ENCODE results near the gene KIDINS220.

Gene KIDINS220

GRCh38 chr2:8691859-8692437 lies 145.5 kb downstream of the KIDINS220 start:
- Histone ChIP-seq H2AK5ac (ENCODE audit: low read length, severe bottlenecking) (no peak overlapping the region), H2AFZ (ENCODE audit: low read depth, low read length) (no peak overlapping the region), H2BK12ac (ENCODE audit: low read length in 2 of 2) (no peak overlapping the region), H3K79me1 (replicated peaks; ENCODE audit: low read length, poor library complexity, severe bottlenecking) (no peaks in the 10 kb centered on the region), H4K91ac (ENCODE audit: low read length) (no peak overlapping the region), H2BK120ac (ENCODE audit: low read depth, low read length) (no peak overlapping the region), H3K14ac (ENCODE audit: low read length in 2 of 2) (no peak overlapping the region), H3K4me2 (ENCODE audit: low read length, poor library complexity, severe bottlenecking) (no peak overlapping the region), H2BK15ac (ENCODE audit: low read depth, poor library complexity, severe bottlenecking) (no peak overlapping the region), H3K27me3 (ENCODE audit: control insufficient read depth in 1 of 2, insufficient read depth in 1 of 2, low read length in 2 of 2) (no peaks in the 10 kb centered on the region), H3K36me3 (ENCODE audit: control insufficient read depth in 1 of 2, insufficient read depth in 2 of 2, low read depth in 1 of 2, low read length in 2 of 2) (peaks cover 0 to 4% of the 10 kb centered on the region in 2 experiments), H3K4me1 (ENCODE audit: control insufficient read depth, insufficient read depth, low read depth, low read length) (peaks cover 5% of the 10 kb centered on the region), H3K4ac (ENCODE audit: low read depth in 1 of 2, low read length in 2 of 2) (no peak overlapping the region), H3K27ac (ENCODE audit: low read length, poor library complexity, severe bottlenecking) (no peak overlapping the region), H4K8ac (ENCODE audit: low read length) (no peak overlapping the region), H3K18ac (ENCODE audit: low read depth in 1 of 2, low read length in 2 of 2) (no peak overlapping the region), H3K9ac (ENCODE audit: low read length) (no peak overlapping the region), H3K23ac (ENCODE audit: low read length in 2 of 2) (no peak overlapping the region), H2BK5ac (ENCODE audit: low read depth, low read length, poor library complexity, severe bottlenecking) (no peak overlapping the region), H3K9me3 (ENCODE audit: control insufficient read depth, low read length) (no peaks in the 10 kb centered on the region), H3K4me3 (ENCODE audit: insufficient read depth in 1 of 2, low read depth in 1 of 2, low read length in 2 of 2) (no peak overlapping the region)
- DNase-seq: no peak
- 90% methylated on average over 6 of the region's 9 CpGs for WGBS

GRCh38 chr2:8685697-8686358 lies 151.6 kb downstream of the KIDINS220 start:
- H2AK5ac ChIP-seq (ENCODE audit: low read length, severe bottlenecking): no peak overlapping the region
- H2BK5ac ChIP-seq (ENCODE audit: low read depth, low read length, poor library complexity, severe bottlenecking): no peak overlapping the region
- H3K4me1 ChIP-seq (ENCODE audit: control insufficient read depth, insufficient read depth, low read depth, low read length): peaks cover 13% of the 10 kb centered on the region
- peaks cover 0 to 13% of the 10 kb centered on the region in 2 experiments for H3K36me3 ChIP-seq (ENCODE audit: control insufficient read depth in 1 of 2, insufficient read depth in 2 of 2, low read depth in 1 of 2, low read length in 2 of 2)
- peak overlapping the region; percentile 34 for H2BK120ac ChIP-seq (ENCODE audit: low read depth, low read length)
- peak overlapping the region; percentile 39 for H4K91ac ChIP-seq (ENCODE audit: low read length)
- H4K8ac ChIP-seq (ENCODE audit: low read length): no peak overlapping the region
- peak overlapping the region in 1 of 2 experiments; percentile 77 for H2BK12ac ChIP-seq (ENCODE audit: low read length in 2 of 2)
- H3K4me2 ChIP-seq (ENCODE audit: low read length, poor library complexity, severe bottlenecking): peak overlapping the region; percentile 98
- peak overlapping the region; percentile 96 for H3K9ac ChIP-seq (ENCODE audit: low read length)
- WGBS: under 1% methylated on average over 41 of the region's 50 CpGs
- no peaks in the 10 kb centered on the region for H3K27me3 ChIP-seq (ENCODE audit: control insufficient read depth in 1 of 2, insufficient read depth in 1 of 2, low read length in 2 of 2)
- H2BK15ac ChIP-seq (ENCODE audit: low read depth, poor library complexity, severe bottlenecking): peak overlapping the region; percentile 69
- peak overlapping the region in 1 of 2 experiments; percentile 24 for H3K4ac ChIP-seq (ENCODE audit: low read depth in 1 of 2, low read length in 2 of 2)
- no peak overlapping the region for H3K27ac ChIP-seq (ENCODE audit: low read length, poor library complexity, severe bottlenecking)
- no peaks in the 10 kb centered on the region for H3K9me3 ChIP-seq (ENCODE audit: control insufficient read depth, low read length)
- H3K4me3 ChIP-seq (ENCODE audit: insufficient read depth in 1 of 2, low read depth in 1 of 2, low read length in 2 of 2): peak overlapping the region; percentile 70 to 81
- peak overlapping the region in 1 of 2 experiments; percentile 55 for H3K14ac ChIP-seq (ENCODE audit: low read length in 2 of 2)
- peak; percentile 38 for DNase-seq
- H3K18ac ChIP-seq (ENCODE audit: low read depth in 1 of 2, low read length in 2 of 2): peak overlapping the region in 1 of 2 experiments; percentile 43
- H3K79me1 ChIP-seq (replicated peaks; ENCODE audit: low read length, poor library complexity, severe bottlenecking): peaks cover 3% of the 10 kb centered on the region
- no peak overlapping the region for H2AFZ ChIP-seq (ENCODE audit: low read depth, low read length)
- H3K23ac ChIP-seq (ENCODE audit: low read length in 2 of 2): peak overlapping the region in 1 of 2 experiments; percentile 72

- Histone ChIP-seq H3K23ac (ENCODE audit: low read length in 2 of 2) (peak overlapping the region in 1 of 2 experiments; percentile 72), H4K91ac (ENCODE audit: low read length) (peak overlapping the region; percentile 39), H3K18ac (ENCODE audit: low read depth in 1 of 2, low read length in 2 of 2) (peak overlapping the region; percentile 71 to 73), H3K4me2 (ENCODE audit: low read length, poor library complexity, severe bottlenecking) (peak overlapping the region; percentile 98), H2AFZ (ENCODE audit: low read depth, low read length) (no peak overlapping the region), H3K14ac (ENCODE audit: low read length in 2 of 2) (peak overlapping the region in 1 of 2 experiments; percentile 55), H2AK5ac (ENCODE audit: low read length, severe bottlenecking) (no peak overlapping the region), H2BK12ac (ENCODE audit: low read length in 2 of 2) (peak overlapping the region in 1 of 2 experiments; percentile 77), H2BK15ac (ENCODE audit: low read depth, poor library complexity, severe bottlenecking) (peak overlapping the region; percentile 69), H3K27ac (ENCODE audit: low read length, poor library complexity, severe bottlenecking) (no peak overlapping the region), H3K9me3 (ENCODE audit: control insufficient read depth, low read length) (no peaks in the 10 kb centered on the region), H2BK5ac (ENCODE audit: low read depth, low read length, poor library complexity, severe bottlenecking) (no peak overlapping the region), H2BK120ac (ENCODE audit: low read depth, low read length) (peak overlapping the region; percentile 34), H4K8ac (ENCODE audit: low read length) (peak overlapping the region; percentile 19), H3K4ac (ENCODE audit: low read depth in 1 of 2, low read length in 2 of 2) (peak overlapping the region in 1 of 2 experiments; percentile 24), H3K36me3 (ENCODE audit: control insufficient read depth in 1 of 2, insufficient read depth in 2 of 2, low read depth in 1 of 2, low read length in 2 of 2) (peaks cover 0 to 13% of the 10 kb centered on the region in 2 experiments), H3K27me3 (ENCODE audit: control insufficient read depth in 1 of 2, insufficient read depth in 1 of 2, low read length in 2 of 2) (no peaks in the 10 kb centered on the region), H3K4me3 (ENCODE audit: insufficient read depth in 1 of 2, low read depth in 1 of 2, low read length in 2 of 2) (peak overlapping the region; percentile 70 to 81), H3K9ac (ENCODE audit: low read length) (peak overlapping the region; percentile 96), H3K79me1 (replicated peaks; ENCODE audit: low read length, poor library complexity, severe bottlenecking) (peaks cover 3% of the 10 kb centered on the region), H3K4me1 (ENCODE audit: control insufficient read depth, insufficient read depth, low read depth, low read length) (peaks cover 16% of the 10 kb centered on the region)
- peak; percentile 71 for DNase-seq
- WGBS: under 1% methylated on average over 51 of the region's 87 CpGs
These were observed 152.3 kb downstream of the KIDINS220 start for GRCh38 chr2:8684878-8685696.

- Histone ChIP-seq H4K8ac (ENCODE audit: low read length) (no peak overlapping the region), H3K9ac (ENCODE audit: low read length) (peak overlapping the region; percentile 96), H2BK12ac (ENCODE audit: low read length in 2 of 2) (no peak overlapping the region), H3K79me1 (replicated peaks; ENCODE audit: low read length, poor library complexity, severe bottlenecking) (peaks cover 3% of the 10 kb centered on the region), H3K18ac (ENCODE audit: low read depth in 1 of 2, low read length in 2 of 2) (peak overlapping the region in 1 of 2 experiments; percentile 73), H3K23ac (ENCODE audit: low read length in 2 of 2) (no peak overlapping the region), H2BK5ac (ENCODE audit: low read depth, low read length, poor library complexity, severe bottlenecking) (no peak overlapping the region), H3K36me3 (ENCODE audit: control insufficient read depth in 1 of 2, insufficient read depth in 2 of 2, low read depth in 1 of 2, low read length in 2 of 2) (peaks cover 0 to 13% of the 10 kb centered on the region in 2 experiments), H3K27ac (ENCODE audit: low read length, poor library complexity, severe bottlenecking) (no peak overlapping the region), H2AK5ac (ENCODE audit: low read length, severe bottlenecking) (no peak overlapping the region), H3K4me3 (ENCODE audit: insufficient read depth in 1 of 2, low read depth in 1 of 2, low read length in 2 of 2) (peak overlapping the region; percentile 70 to 81), H3K9me3 (ENCODE audit: control insufficient read depth, low read length) (no peaks in the 10 kb centered on the region), H2BK120ac (ENCODE audit: low read depth, low read length) (no peak overlapping the region), H3K14ac (ENCODE audit: low read length in 2 of 2) (no peak overlapping the region), H3K4me2 (ENCODE audit: low read length, poor library complexity, severe bottlenecking) (peak overlapping the region; percentile 98), H2BK15ac (ENCODE audit: low read depth, poor library complexity, severe bottlenecking) (no peak overlapping the region), H3K4ac (ENCODE audit: low read depth in 1 of 2, low read length in 2 of 2) (peak overlapping the region in 1 of 2 experiments; percentile 55), H3K27me3 (ENCODE audit: control insufficient read depth in 1 of 2, insufficient read depth in 1 of 2, low read length in 2 of 2) (no peaks in the 10 kb centered on the region), H4K91ac (ENCODE audit: low read length) (no peak overlapping the region), H2AFZ (ENCODE audit: low read depth, low read length) (no peak overlapping the region), H3K4me1 (ENCODE audit: control insufficient read depth, insufficient read depth, low read depth, low read length) (peaks cover 16% of the 10 kb centered on the region)
- WGBS: 4% methylated on average over 2 of the region's 3 CpGs
- peak; percentile 63 for DNase-seq
These were observed 152.9 kb downstream of the KIDINS220 start for GRCh38 chr2:8684540-8684877.
